Sigmoid colon (tissue), 7 donors: ENCODE results near the gene RGS7. TPM values are rescaled to one million over a fixed set of nuclear protein-coding genes. Genes with fewer than 3 reads are reported as not detected.

Experiments used
- DNase-seq: peaks from one replicate; pipeline ENCODE4 v3.0.0-alpha.2; 2019
- H3K27ac ChIP-seq, 4 donors: fragments of 200-600 bp; sonication (generic); one replicate each; pipeline ENCODE4 v1.5.1; 2016 to 2019; ENCODE audit warnings: mild to moderate bottlenecking in 1 of 4
- H3K27me3 ChIP-seq, 3 donors: fragments of 200-600 bp; sonication (generic); one replicate each; pipeline ENCODE4 v1.5.1; 2019; ENCODE audit warnings: mild to moderate bottlenecking in 1 of 3
- H3K36me3 ChIP-seq, 4 donors: fragments of 200-600 bp; sonication (generic); one replicate each; pipeline ENCODE4 v1.5.1; 2016 to 2019
- H3K4me1 ChIP-seq, 4 donors: fragments of 200-600 bp; sonication (generic); one replicate each; pipeline ENCODE4 v1.5.1; 2017 to 2019
- H3K4me3 ChIP-seq, 4 donors: fragments of 200-600 bp; sonication (generic); one replicate each; pipeline ENCODE4 v1.5.1; 2017 to 2019; ENCODE audit warnings: mild to moderate bottlenecking in 2 of 4, moderate library complexity in 1 of 4
- H3K9me3 ChIP-seq, 4 donors: fragments of 200-600 bp in 3 of 4; sonication (generic) in 3 of 4; one replicate each; pipeline versions ENCODE4 v1.5.1 to v1.6.1; 2013 to 2019
- EP300 ChIP-seq, 4 donors: sonication (generic); formaldehyde crosslinking; IDR thresholded peaks; one replicate each; pipeline ENCODE4 v1.6.1; 2017; ENCODE audit warnings: antibody characterized with exemption in 4 of 4
- POLR2A ChIP-seq, 2 donors: fragments of 450-650 bp; IDR thresholded peaks; one replicate each; pipeline ENCODE4 v1.6.1; 2016; ENCODE audit warnings: antibody characterized with exemption in 2 of 2, mild to moderate bottlenecking in 2 of 2, moderate library complexity in 2 of 2
- POLR2AphosphoS5 ChIP-seq, 4 donors: sonication (generic); formaldehyde crosslinking; IDR thresholded peaks; one replicate each; pipeline ENCODE4 v1.6.1; 2017; ENCODE audit warnings: antibody characterized with exemption in 4 of 4
- WGBS, 2 donors: extraction: QIAGEN DNeasy Blood & Tissue Kit; methylation state at CpG; one replicate each; pipeline ENCODE4 v1.1.7; 2013; 5-methylcytosine and 5-hydroxymethylcytosine counted together
- intact Hi-C: fragments of 100-400 bp; cut with DNase I; formaldehyde crosslinking; loops from one replicate; pipeline ENCODE4 v1.15.1; 2023
- polyA plus RNA-seq, 3 donors: library from polyadenylated mRNA; stranded (reverse); fragments of 200-250 nt; gene quantifications; one replicate each; pipeline ENCODE4 v1.2.3, GENCODE V29; 2013
- total RNA-seq, 4 donors: library from RNA; depleted of rRNA; stranded (reverse); fragments of >200 nt; gene quantifications; one replicate each; pipeline ENCODE4 v1.1.0, GENCODE V29; 2016
- TF ChIP-seq, protein P1 (sequence below), 4 experiments: fragments of 450-650 bp in 3 of 4; fragments of 200-600 bp in 1 of 4; IDR thresholded peaks; one replicate each; pipeline ENCODE4 v1.5.1; 2016 to 2019; ENCODE audit warnings: antibody characterized with exemption in 4 of 4, mild to moderate bottlenecking in 3 of 4, moderate library complexity in 2 of 4
- donor health status: healthy with polysubstance abuse.
- donor health status: Bipolar disorder and iron deficiency.
- donor health status: healthy.

The RGS7 gene
- total and polyA plus RNA-seq, 7 donors = 0.10 to 1.8 (median 0.33) TPM; not detected in 4

DNA sequence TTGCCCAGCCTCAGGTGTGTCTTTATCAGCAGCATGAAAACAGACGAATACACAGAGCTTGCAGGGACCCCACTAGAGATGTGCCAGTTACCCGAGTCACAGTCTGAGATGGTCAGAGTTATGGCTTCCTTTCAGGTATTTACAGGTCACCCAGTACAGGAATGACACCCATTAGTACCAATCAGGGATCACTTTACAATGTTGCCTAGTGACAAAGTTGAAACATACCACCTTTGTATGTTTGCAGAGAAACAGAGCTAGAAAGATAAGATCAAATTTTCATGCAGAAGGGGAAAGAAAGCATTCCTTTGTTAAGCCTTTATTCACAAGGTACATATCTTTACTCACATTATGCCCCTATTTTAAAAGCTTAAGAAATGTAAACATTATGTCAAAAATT is 137.6 kb downstream of the RGS7 start:
- intact Hi-C loops = no loop called here
- Histone ChIP-seq H3K4me1 (no peaks in the 10 kb centered on the region), H3K27ac (no peak overlapping the region), H3K9me3 (peaks cover 0 to 7% (median 1%) of the 10 kb centered on the region in 4 donors), H3K36me3 (no peaks in the 10 kb centered on the region), H3K27me3 (no peaks in the 10 kb centered on the region), H3K4me3 (no peak overlapping the region)
- no peak for TF ChIP-seq EP300 (IDR thresholded peaks at IDR 0.05)
- TF ChIP-seq POLR2AphosphoS5 (IDR thresholded peaks at IDR 0.05) = no peak
- no peak for TF ChIP-seq POLR2A (IDR thresholded peaks at IDR 0.05)
- TF ChIP-seq, protein P1, sequence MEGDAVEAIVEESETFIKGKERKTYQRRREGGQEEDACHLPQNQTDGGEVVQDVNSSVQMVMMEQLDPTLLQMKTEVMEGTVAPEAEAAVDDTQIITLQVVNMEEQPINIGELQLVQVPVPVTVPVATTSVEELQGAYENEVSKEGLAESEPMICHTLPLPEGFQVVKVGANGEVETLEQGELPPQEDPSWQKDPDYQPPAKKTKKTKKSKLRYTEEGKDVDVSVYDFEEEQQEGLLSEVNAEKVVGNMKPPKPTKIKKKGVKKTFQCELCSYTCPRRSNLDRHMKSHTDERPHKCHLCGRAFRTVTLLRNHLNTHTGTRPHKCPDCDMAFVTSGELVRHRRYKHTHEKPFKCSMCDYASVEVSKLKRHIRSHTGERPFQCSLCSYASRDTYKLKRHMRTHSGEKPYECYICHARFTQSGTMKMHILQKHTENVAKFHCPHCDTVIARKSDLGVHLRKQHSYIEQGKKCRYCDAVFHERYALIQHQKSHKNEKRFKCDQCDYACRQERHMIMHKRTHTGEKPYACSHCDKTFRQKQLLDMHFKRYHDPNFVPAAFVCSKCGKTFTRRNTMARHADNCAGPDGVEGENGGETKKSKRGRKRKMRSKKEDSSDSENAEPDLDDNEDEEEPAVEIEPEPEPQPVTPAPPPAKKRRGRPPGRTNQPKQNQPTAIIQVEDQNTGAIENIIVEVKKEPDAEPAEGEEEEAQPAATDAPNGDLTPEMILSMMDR (IDR thresholded peaks at IDR 0.05) = no peak
- 23 to 50% methylated on average over 2 of the region's 2 CpGs for WGBS, 2 donors
- no peak for DNase-seq

DNA sequence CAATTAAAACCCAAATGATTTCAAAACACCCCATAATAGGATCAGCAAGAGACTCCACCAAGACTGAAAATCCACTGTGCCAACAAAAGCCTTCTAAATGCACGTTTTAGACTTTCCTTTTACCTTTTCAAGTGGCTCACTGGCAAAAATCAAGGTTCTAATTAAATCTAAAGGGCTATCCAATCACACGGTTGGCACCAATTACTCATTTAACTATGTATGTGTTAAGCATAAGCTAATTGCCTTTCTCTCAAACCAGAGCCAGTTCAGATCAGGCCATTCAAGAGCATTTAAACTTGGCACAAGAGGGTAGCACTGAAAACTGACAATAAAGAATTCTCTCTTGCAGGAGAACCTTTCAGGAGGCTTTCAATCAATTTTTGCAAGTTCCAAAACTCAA is 139.5 kb downstream of the RGS7 start:
- no peak overlapping the region for H3K4me3 ChIP-seq
- WGBS, 2 donors = 75 to 84% methylated on average over 2 of the region's 2 CpGs
- DNase-seq = no peak

DNA sequence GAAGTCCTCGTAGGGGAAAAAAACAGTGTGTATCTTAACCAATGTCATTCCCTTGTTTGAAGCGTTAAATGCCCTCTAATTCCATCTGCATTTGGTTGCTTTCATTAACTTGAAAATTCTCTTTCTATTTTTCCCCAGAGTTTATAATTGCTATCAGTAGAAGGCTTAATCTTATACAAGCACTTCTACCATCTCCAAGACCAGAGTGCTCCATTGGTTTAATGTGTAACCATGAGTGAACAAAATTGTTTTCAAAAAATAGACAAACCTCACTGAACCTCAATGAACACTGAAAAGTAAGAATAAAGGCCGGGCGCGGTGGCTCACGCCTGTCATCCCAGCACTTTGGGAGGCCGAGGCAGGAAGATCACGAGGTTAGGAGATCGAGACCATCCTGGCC is 141.3 kb downstream of the RGS7 start:
- TF ChIP-seq EP300 (IDR thresholded peaks at IDR 0.05) (no peak), POLR2A (IDR thresholded peaks at IDR 0.05) (no peak), POLR2AphosphoS5 (IDR thresholded peaks at IDR 0.05) (no peak)
- TF ChIP-seq, protein P1 (IDR thresholded peaks at IDR 0.05) = no peak
- H3K27ac ChIP-seq = no peak overlapping the region
- intact Hi-C loops = no loop called here
- no peaks in the 10 kb centered on the region for H3K27me3 ChIP-seq
- no peak overlapping the region for H3K4me3 ChIP-seq
- H3K4me1 ChIP-seq = no peaks in the 10 kb centered on the region
- peaks cover 0 to 7% (median 0%) of the 10 kb centered on the region in 4 donors for H3K9me3 ChIP-seq
- DNase-seq = no peak
- no peaks in the 10 kb centered on the region for H3K36me3 ChIP-seq
- WGBS, 2 donors = 88 to 92% methylated on average over 9 of the region's 9 CpGs

More for the DNA sequence above, 139.5 kb downstream of the RGS7 start:
- TF ChIP-seq, protein P1 (IDR thresholded peaks at IDR 0.05) = no peak
- TF ChIP-seq POLR2AphosphoS5 (IDR thresholded peaks at IDR 0.05) = no peak
- Histone ChIP-seq H3K27me3 (no peaks in the 10 kb centered on the region), H3K36me3 (no peaks in the 10 kb centered on the region), H3K9me3 (peaks cover 0 to 7% (median 0%) of the 10 kb centered on the region in 4 donors), H3K4me1 (no peaks in the 10 kb centered on the region), H3K27ac (no peak overlapping the region)
- intact Hi-C loops = no loop called here

DNA sequence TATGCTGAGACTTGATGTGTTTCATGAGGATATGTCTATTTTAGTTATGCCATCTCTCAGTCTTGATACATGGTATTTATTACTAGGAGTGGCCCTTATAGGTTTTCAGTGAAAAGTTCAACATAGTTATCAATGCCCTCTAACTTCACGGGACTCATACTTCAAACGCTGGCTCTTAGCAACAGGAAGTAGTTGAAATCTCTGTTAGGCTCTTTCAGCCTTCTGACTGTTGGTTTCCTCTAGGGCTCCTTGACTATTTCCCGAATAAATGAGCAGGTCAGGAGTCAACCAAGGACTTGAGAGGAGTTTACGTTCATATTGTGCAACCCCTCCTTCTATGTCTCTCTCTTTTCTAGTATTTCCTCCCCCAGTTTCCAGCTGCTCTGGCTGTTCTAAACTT is 141.8 kb downstream of the RGS7 start:
- H3K4me1 ChIP-seq = no peaks in the 10 kb centered on the region
- peaks cover 0 to 7% (median 0%) of the 10 kb centered on the region in 4 donors for H3K9me3 ChIP-seq
- no peak for DNase-seq
- TF ChIP-seq POLR2A (IDR thresholded peaks at IDR 0.05) = no peak
- TF ChIP-seq, protein P1 (IDR thresholded peaks at IDR 0.05) = no peak
- no peak for TF ChIP-seq EP300 (IDR thresholded peaks at IDR 0.05)
- no peak for TF ChIP-seq POLR2AphosphoS5 (IDR thresholded peaks at IDR 0.05)
- H3K36me3 ChIP-seq = no peaks in the 10 kb centered on the region
- WGBS, 2 donors = 5 to 14% methylated on average over 4 of the region's 4 CpGs
- H3K4me3 ChIP-seq = no peak overlapping the region
- no peak overlapping the region for H3K27ac ChIP-seq
- H3K27me3 ChIP-seq = no peaks in the 10 kb centered on the region
- intact Hi-C loops = no loop called here

DNA sequence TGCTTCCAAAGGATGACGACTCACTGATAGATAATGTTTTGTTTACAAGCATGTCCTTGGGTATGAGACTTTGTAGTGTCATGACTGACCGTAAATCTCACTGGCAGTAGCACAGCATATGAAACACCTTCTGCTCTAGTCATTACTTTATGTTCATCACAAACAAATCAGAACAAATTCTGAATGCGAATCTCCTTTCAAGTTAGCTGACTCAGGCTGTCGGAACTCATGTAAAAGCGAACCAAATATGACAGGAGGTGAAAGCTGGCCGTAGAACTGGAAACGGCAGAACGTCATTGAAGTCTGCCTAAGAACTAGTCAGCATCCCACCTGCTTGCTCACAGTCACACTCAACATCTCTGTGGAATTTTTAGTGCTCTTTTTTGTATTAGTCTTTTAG is 143.9 kb downstream of the RGS7 start:
- H3K4me1 ChIP-seq = no peaks in the 10 kb centered on the region
- TF ChIP-seq, protein P1 (IDR thresholded peaks at IDR 0.05) = no peak
- TF ChIP-seq EP300 (IDR thresholded peaks at IDR 0.05) (no peak), POLR2A (IDR thresholded peaks at IDR 0.05) (no peak), POLR2AphosphoS5 (IDR thresholded peaks at IDR 0.05) (no peak)
- no peaks in the 10 kb centered on the region for H3K27me3 ChIP-seq
- no peak overlapping the region for H3K27ac ChIP-seq
- no peaks in the 10 kb centered on the region for H3K36me3 ChIP-seq
- no peak overlapping the region for H3K4me3 ChIP-seq
- WGBS, 2 donors = 76 to 82% methylated on average over 8 of the region's 8 CpGs
- H3K9me3 ChIP-seq = peaks cover 0 to 7% (median 0%) of the 10 kb centered on the region in 4 donors
- no peak for DNase-seq
- intact Hi-C loops = no loop called here
